ENCODE results near the gene GOSR2. TPM values are rescaled to one million over a fixed set of nuclear protein-coding genes. Genes with fewer than 3 reads are reported as not detected.
A peak's percentile ranks its signal among the peaks of the same experiment; 100 is the strongest.

The GOSR2 gene
- total and polyA plus RNA-seq, 9 of the 15 experiments (the other 6 are each of a cell fraction or from before 2014, with no cell fraction given) = 32.7 to 96.3 (median 48.9) TPM

DNA sequence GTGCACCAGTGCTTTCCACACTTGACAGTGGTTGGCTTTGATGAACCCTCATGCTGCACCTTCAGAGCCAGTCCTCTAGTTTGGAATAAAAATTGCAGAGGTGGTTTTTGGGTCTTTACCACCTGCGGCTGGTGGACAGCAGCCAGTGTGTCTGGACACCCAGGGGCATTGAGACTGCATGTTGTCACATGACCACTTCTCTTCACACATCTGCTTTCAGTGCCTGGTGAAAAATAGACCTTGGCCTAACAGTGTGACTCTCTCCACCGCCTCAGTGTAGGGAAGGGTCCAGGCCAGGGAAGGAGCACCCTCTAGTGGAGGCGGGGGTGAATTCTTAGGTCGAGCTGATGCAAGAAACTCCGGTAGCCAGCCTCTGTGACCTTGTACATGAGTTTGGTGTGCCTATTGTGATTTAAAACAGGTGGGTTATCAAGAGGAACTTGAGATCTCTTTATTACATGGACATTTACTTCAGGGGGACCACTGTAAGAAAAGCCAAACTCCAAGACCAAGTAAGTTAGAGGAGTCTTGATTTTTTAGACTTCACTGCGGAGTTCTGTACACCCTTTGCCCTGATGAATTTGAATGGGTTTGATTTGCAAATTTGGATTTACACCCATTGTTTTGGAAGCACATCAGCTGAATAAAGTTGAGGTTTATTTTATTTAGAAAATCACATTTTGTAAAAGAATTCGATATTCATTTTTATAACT, 17.9 kb downstream of the GOSR2 start (continued):
- TF ChIP-seq RFX5 (IDR thresholded peaks at IDR 0.05; ENCODE audit: low read depth, low read length) = no peak
- TF ChIP-seq BHLHE40 (IDR thresholded peaks at IDR 0.05; ENCODE audit: low read length) = 0 out of 2 replicates have a peak, but pooled peaks have one; percentile 32
- no peak for TF ChIP-seq CHD2 (IDR thresholded peaks at IDR 0.05; ENCODE audit: low read depth, low read length)
- TF ChIP-seq, protein P1, sequence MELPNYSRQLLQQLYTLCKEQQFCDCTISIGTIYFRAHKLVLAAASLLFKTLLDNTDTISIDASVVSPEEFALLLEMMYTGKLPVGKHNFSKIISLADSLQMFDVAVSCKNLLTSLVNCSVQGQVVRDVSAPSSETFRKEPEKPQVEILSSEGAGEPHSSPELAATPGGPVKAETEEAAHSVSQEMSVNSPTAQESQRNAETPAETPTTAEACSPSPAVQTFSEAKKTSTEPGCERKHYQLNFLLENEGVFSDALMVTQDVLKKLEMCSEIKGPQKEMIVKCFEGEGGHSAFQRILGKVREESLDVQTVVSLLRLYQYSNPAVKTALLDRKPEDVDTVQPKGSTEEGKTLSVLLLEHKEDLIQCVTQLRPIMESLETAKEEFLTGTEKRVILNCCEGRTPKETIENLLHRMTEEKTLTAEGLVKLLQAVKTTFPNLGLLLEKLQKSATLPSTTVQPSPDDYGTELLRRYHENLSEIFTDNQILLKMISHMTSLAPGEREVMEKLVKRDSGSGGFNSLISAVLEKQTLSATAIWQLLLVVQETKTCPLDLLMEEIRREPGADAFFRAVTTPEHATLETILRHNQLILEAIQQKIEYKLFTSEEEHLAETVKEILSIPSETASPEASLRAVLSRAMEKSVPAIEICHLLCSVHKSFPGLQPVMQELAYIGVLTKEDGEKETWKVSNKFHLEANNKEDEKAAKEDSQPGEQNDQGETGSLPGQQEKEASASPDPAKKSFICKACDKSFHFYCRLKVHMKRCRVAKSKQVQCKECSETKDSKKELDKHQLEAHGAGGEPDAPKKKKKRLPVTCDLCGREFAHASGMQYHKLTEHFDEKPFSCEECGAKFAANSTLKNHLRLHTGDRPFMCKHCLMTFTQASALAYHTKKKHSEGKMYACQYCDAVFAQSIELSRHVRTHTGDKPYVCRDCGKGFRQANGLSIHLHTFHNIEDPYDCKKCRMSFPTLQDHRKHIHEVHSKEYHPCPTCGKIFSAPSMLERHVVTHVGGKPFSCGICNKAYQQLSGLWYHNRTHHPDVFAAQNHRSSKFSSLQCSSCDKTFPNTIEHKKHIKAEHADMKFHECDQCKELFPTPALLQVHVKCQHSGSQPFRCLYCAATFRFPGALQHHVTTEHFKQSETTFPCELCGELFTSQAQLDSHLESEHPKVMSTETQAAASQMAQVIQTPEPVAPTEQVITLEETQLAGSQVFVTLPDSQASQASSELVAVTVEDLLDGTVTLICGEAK (IDR thresholded peaks at IDR 0.05) = no peak
- TF ChIP-seq, protein P1 (CRISPR knock-in tag; IDR thresholded peaks at IDR 0.05) = no peak
- TF ChIP-seq, protein P2, sequence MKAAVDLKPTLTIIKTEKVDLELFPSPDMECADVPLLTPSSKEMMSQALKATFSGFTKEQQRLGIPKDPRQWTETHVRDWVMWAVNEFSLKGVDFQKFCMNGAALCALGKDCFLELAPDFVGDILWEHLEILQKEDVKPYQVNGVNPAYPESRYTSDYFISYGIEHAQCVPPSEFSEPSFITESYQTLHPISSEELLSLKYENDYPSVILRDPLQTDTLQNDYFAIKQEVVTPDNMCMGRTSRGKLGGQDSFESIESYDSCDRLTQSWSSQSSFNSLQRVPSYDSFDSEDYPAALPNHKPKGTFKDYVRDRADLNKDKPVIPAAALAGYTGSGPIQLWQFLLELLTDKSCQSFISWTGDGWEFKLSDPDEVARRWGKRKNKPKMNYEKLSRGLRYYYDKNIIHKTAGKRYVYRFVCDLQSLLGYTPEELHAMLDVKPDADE (conservative IDR thresholded peaks at IDR 0.05; ENCODE audit: control insufficient read depth, low read depth, low read length) = no peak
- no peak for TF ChIP-seq TEAD1 (CRISPR knock-in tag; IDR thresholded peaks at IDR 0.05)
- no peak for TF ChIP-seq FIP1L1 (IDR thresholded peaks at IDR 0.05; ENCODE audit: low read depth, low read length, poor library complexity, severe bottlenecking)
- TF ChIP-seq ZBED1 (IDR thresholded peaks at IDR 0.05) = no peak
- no peak for TF ChIP-seq HIVEP1 (CRISPR knock-in tag; IDR thresholded peaks at IDR 0.05)
- no peak for TF ChIP-seq SAFB (IDR thresholded peaks at IDR 0.05; ENCODE audit: borderline replicate concordance, low read depth, low read length)
- no peak for TF ChIP-seq ZNF12 (CRISPR knock-in tag; IDR thresholded peaks at IDR 0.05)
- TF ChIP-seq, protein P3, sequence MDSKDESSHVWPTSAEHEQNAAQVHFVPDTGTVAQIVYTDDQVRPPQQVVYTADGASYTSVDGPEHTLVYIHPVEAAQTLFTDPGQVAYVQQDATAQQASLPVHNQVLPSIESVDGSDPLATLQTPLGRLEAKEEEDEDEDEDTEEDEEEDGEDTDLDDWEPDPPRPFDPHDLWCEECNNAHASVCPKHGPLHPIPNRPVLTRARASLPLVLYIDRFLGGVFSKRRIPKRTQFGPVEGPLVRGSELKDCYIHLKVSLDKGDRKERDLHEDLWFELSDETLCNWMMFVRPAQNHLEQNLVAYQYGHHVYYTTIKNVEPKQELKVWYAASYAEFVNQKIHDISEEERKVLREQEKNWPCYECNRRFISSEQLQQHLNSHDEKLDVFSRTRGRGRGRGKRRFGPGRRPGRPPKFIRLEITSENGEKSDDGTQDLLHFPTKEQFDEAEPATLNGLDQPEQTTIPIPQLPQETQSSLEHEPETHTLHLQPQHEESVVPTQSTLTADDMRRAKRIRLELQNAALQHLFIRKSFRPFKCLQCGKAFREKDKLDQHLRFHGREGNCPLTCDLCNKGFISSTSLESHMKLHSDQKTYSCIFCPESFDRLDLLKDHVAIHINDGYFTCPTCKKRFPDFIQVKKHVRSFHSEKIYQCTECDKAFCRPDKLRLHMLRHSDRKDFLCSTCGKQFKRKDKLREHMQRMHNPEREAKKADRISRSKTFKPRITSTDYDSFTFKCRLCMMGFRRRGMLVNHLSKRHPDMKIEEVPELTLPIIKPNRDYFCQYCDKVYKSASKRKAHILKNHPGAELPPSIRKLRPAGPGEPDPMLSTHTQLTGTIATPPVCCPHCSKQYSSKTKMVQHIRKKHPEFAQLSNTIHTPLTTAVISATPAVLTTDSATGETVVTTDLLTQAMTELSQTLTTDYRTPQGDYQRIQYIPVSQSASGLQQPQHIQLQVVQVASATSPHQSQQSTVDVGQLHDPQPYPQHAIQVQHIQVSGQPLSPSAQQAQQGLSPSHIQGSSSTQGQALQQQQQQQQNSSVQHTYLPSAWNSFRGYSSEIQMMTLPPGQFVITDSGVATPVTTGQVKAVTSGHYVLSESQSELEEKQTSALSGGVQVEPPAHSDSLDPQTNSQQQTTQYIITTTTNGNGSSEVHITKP (IDR thresholded peaks at IDR 0.05; ENCODE audit: partially characterized antibody) = no peak
